SU-DHL-6 (cell line): ENCODE data around the gene ZHX3.

Source experiments
- EZH2phosphoT487 ChIP-seq: fragments of 200-600 bp; sonication (generic), shearing (Covaris generic); conservative IDR thresholded peaks from 2 replicates; pipeline ENCODE4 v1.6.1; 2018; ENCODE audit warnings: mild to moderate bottlenecking, antibody characterized with exemption, low read length, moderate library complexity, mixed read lengths
- TF ChIP-seq, protein P1 (sequence below): fragments of 200-600 bp; sonication (generic); IDR thresholded peaks from one replicate; pipeline ENCODE4 v1.5.1; 2017; ENCODE audit warnings: antibody characterized with exemption, mild to moderate bottlenecking, low read length, moderate library complexity; ENCODE audit not compliant: insufficient read depth, poor library complexity, severe bottlenecking

DNA sequence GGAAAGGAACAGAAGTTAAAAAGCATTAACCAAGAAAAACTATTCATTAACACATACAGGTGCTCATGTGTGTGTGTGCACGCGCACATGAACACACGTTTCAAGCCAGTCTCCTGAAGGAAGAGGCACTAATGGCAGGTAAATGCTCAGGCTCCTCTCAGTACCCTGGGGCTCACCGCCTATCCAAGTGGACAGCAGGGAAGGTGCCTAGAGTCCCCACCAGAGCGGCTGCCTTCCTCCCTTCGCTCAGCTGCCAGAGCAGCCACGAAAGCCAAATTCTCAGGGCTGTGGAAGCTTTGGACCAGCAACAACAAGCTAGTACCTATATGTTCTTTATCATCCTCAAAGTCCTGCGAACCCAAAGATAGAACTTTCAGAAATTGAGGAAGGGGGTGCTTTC, 137.6 kb downstream of the ZHX3 start:
- TF ChIP-seq, protein P1, sequence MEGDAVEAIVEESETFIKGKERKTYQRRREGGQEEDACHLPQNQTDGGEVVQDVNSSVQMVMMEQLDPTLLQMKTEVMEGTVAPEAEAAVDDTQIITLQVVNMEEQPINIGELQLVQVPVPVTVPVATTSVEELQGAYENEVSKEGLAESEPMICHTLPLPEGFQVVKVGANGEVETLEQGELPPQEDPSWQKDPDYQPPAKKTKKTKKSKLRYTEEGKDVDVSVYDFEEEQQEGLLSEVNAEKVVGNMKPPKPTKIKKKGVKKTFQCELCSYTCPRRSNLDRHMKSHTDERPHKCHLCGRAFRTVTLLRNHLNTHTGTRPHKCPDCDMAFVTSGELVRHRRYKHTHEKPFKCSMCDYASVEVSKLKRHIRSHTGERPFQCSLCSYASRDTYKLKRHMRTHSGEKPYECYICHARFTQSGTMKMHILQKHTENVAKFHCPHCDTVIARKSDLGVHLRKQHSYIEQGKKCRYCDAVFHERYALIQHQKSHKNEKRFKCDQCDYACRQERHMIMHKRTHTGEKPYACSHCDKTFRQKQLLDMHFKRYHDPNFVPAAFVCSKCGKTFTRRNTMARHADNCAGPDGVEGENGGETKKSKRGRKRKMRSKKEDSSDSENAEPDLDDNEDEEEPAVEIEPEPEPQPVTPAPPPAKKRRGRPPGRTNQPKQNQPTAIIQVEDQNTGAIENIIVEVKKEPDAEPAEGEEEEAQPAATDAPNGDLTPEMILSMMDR: no peak
- no peak for TF ChIP-seq EZH2phosphoT487
